Measurements from ENCODE around the gene OSCP1. TPM values are rescaled to one million over a fixed set of nuclear protein-coding genes. Genes with fewer than 3 reads are reported as not detected.
A peak's percentile ranks its signal among the peaks of the same experiment; 100 is the strongest.

Gene OSCP1
- total RNA-seq, 1 donor from 2014 or later, result 7.3 TPM

DNA sequence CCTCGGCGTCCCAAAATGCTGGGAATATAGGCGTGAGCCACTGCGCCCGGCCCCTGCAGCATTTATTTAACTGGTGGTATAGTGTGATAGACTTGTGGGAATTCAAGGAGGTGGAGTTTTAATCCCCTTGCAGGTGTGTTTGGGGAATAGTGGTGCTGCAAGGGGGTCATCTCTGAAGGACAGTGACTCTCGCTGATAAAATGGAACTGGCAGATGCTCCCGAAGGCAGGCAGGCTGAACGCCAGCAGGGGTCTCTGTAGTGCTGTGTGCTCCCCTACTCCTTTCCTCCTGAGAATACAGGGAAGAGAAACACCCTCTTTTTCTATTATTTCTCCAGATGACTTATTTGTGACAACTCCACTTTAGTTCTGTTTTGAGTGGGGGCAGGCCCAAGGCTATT, 4.0 kb downstream of the OSCP1 start:
- ATAC-seq, result no peak

- ATAC-seq, result no peak
Measured at GRCh38 chr1:36443297-36443696, 7.0 kb downstream of the OSCP1 start.

- no peak for ATAC-seq
Measured at GRCh38 chr1:36442337-36442736, 7.9 kb downstream of the OSCP1 start.

GRCh38 chr1:36440646-36441045, 9.6 kb downstream of the OSCP1 start:
- no peak for ATAC-seq

GRCh38 chr1:36440044-36440443, 10.2 kb downstream of the OSCP1 start:
- ATAC-seq, result no peak

DNA sequence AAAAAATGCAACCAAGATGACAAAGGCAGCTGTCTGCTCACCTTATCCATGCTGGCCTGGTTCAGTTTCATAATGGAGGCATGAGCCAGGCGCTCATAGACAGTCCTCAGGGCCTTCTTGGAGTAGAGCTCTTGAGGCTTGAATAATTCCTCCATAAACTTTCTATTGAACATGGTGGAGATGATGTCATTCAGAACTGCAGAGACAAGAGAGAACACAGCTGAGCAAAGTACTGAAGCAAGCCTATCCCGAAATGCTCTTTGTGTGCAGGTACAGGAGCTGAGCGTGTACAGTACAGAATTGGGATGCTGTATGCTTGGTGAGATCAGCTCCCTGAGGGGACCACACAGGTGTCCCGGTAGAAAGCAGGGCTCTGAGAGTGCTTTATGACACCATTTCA, 11.5 kb downstream of the OSCP1 start:
- ATAC-seq, result peak; percentile 14

DNA sequence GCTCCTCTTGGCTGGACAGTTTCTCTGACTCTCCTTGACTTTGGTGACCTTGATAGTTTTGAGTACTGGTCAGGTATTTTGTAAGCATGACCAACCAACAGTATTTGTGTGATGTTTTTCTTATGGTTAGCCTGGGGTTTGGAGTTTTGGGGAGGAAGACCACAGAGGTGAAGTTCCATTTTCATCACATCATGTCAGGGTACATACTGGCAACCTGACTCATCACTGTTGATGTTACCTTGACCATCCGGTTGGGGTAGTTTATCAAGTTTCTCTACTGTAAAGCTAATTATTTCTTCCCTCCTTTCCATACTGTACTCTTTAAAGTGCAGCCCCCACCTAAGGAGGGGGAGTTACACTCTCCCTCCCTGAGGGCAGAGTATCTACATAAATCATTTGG, 13.4 kb downstream of the OSCP1 start:
- ATAC-seq, result peak; percentile 94

GRCh38 chr1:36433102-36433501, 17.1 kb downstream of the OSCP1 start:
- ATAC-seq, result no peak

GRCh38 chr1:36432616-36433015, 17.6 kb downstream of the OSCP1 start:
- ATAC-seq, result no peak

DNA sequence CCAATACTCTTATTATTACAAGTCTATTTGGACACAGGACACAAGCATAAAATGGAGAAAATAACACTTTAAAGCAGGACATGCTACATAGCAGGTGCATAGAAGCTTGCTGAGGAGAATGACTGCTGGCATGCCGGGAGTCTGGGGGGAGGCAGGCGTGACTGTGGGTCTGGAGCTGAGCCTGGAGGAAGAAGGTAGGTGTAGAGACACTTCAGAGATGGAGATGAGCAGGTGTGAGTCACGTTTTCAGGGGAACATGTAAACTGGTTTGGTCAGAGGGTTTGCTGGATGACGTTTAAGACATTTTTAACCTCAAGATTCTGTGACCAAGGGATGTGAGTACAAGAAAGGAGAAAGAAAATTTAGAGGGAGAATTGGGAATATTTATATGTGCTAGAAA, 24.5 kb downstream of the OSCP1 start:
- peak; percentile 77 for ATAC-seq

GRCh38 chr1:36421649-36422048, 28.6 kb downstream of the OSCP1 start:
- no peak for ATAC-seq

- peak; percentile 95 for ATAC-seq
Measured at GRCh38 chr1:36420836-36421317, 29.4 kb downstream of the OSCP1 start.

- no peak for ATAC-seq
Measured at GRCh38 chr1:36420409-36420808, 29.8 kb downstream of the OSCP1 start.

DNA sequence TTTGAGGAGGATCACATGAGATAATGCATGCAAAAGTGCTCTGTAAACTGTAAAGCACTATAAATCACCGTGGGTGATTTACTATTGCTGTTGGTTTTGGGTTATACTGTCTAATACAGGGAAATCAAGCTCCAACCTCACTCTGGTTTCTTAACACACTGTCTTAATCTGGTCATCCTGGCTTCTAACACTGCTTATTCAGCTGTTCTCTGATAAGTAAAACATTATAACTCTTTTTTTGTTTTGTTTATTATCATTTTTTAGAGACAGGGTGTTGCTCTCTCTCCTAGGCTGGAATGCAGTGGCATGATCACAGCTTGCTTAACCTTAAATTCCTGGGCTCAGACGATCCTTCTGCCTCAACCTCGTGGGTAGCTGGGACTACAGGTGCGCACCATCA, 30.7 kb downstream of the OSCP1 start:
- ATAC-seq, result no peak

GRCh38 chr1:36419140-36419539, 31.1 kb downstream of the OSCP1 start:
- ATAC-seq, result no peak

GRCh38 chr1:36417931-36418330, 32.3 kb downstream of the OSCP1 start:
- ATAC-seq, result no peak

- ATAC-seq, result no peak
Measured at GRCh38 chr1:36415661-36416326, 34.5 kb downstream of the OSCP1 start.

- no peak for ATAC-seq
Measured at GRCh38 chr1:36414384-36414783, 35.9 kb downstream of the OSCP1 start.

DNA sequence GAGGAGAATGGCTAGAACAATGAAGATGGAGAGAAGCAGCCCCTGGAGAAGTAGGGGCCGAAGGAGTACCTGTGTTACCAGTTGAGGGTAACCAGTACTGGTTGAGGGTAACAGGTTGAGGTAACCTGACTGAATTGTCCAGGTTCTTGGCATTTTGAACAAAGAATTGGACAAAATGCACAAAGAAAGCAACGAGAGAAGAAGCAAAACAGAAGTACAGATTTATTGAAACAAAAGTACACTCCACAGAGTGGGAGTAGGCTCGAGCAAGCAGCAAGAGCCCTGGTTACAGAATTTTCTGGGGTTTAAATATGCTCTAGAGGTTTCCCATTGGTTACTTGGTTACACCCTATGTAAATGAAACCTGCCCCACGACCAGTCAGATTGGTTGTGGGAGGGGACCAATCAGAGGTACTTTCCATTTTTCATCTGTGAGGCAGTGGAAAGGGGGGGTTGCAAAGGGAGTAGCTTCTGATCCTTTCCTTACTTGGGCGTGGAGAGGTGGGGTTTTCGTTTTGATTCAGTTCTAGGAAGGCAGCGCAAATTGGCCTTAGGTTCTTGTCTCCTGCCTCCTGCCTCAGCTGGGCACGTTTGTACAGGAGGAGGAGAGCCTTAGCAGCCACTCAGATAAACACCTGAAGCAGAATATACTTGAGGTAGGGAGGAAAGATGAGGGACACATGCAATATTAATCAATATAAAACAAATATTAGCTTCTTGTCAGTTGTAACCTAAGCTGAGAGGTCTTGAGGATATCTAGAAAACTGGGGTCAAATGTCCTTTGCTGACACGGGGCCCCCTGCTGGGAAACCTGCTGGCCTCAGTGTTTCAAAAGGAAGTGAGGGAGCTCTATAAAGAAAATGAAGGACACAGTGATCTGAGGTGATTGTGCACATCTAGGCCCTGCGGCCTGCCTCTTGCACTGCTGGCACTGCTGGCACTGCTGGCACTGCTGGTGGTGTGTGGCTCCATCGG, 38.3 kb downstream of the OSCP1 start:
- peak; percentile 88 for ATAC-seq

- no peak for ATAC-seq
Measured at GRCh38 chr1:36408479-36408878, 41.8 kb downstream of the OSCP1 start.

GRCh38 chr1:36406440-36406839, 43.8 kb downstream of the OSCP1 start:
- ATAC-seq, result no peak

DNA sequence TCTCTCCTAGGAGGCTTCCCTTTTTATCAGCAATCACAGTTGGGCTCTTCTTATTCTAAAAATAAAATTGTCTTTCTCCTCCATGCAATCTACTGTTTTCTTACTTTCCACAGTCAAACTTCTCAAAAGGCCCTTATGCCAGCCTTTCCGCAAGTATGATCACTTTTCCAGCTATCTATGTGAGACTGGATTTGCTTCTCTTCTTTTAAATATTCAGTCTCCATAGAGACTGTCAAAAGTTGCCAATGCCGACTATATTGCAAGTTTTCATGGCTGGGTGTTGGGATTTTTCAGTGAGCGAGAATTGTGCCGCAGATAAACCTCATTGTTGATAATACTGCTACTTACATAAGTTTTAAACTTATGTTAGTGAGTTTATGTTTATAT, 47.8 kb downstream of the OSCP1 start:
- ATAC-seq, result no peak

DNA sequence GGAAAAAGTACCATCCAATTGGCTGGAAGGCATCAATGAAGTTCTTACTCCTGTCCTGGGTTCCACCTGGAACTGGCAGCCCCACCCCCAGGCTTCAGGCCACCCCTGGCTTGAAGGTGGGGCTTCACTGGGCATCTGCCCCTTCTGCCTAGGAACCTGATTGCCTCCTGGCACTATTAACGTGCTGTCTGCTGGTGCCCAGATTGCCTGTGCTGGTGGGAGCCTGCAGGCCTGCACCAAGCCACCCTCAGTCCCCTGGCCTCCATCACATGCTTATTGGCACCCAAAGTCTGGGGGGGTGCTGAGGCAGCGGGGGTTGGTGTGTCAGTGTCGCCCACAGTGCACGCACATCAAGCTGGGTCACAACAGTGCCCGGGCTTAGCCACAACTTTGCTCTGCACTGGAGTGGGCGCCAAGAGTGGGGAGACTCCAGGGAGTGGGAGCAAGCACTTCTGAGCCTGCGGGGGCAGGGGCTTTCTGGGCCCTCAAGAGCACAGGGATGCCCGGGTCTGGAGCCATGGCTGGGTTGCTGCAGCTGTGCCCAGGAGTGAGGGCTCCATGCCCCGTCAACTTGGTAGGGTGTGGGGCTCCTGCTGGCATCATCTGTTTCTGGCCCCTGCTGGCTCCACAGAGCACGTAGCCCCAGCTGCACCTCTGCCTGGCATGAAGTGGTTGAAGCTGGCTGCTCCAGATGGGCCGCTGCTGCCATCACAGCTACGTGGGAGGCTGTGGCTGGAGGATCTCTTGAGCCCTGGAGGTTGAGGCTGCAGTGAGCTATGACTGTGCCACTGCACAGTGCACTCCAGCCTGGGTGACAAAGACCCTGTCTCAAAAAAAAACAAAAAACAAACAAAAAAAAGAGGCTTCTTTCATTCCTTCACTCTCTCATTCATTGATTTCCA, 48.4 kb downstream of the OSCP1 start:
- no peak for ATAC-seq
